GM12801 (cell line): Measurements from ENCODE around the gene GNG10.

Experiments used
- TF ChIP-seq, protein P1 (sequence below): IDR thresholded peaks from one replicate; pipeline ENCODE4 v1.5.1; 2011; ENCODE audit warnings: control low read depth; ENCODE audit not compliant: insufficient read length; ENCODE audit errors: extremely low read depth

GNG10 gene

DNA sequence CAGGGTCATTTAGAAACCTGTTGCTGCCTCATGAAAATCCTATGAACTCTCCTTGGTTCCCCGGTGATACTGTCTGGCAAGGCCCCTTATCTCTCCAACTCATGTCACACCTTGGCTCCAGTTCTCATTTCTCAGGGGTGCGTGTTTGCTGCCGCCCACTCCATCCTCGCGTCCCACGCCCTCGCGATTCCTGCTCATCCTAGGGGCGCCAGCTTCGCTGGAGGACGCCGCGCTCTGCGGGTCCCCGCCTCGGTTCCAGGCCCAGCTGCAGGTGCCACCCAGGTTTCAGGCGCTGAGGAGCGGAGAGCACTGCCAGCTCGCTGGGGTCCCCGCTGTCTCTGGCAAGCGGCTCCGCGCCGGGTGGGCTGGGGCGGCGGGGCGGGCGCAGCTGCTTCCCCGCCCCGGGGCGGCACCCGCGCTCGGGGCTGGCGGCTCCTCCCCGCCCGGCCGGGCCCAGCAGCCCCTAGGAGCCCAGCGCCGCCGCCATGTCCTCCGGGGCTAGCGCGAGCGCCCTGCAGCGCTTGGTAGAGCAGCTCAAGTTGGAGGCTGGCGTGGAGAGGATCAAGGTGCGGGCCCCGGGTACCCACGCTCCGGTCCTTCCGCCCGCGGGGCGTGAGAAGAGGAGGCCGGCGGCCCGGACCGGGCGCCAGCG, at the start of gene GNG10:
Gene GNG10, plus strand, starts transcription at position 456 of the 652 bp plus-strand sequence. Its CDS starts 30 bp downstream, at position 486.
- TF ChIP-seq, protein P1, sequence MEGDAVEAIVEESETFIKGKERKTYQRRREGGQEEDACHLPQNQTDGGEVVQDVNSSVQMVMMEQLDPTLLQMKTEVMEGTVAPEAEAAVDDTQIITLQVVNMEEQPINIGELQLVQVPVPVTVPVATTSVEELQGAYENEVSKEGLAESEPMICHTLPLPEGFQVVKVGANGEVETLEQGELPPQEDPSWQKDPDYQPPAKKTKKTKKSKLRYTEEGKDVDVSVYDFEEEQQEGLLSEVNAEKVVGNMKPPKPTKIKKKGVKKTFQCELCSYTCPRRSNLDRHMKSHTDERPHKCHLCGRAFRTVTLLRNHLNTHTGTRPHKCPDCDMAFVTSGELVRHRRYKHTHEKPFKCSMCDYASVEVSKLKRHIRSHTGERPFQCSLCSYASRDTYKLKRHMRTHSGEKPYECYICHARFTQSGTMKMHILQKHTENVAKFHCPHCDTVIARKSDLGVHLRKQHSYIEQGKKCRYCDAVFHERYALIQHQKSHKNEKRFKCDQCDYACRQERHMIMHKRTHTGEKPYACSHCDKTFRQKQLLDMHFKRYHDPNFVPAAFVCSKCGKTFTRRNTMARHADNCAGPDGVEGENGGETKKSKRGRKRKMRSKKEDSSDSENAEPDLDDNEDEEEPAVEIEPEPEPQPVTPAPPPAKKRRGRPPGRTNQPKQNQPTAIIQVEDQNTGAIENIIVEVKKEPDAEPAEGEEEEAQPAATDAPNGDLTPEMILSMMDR, result no peak

DNA sequence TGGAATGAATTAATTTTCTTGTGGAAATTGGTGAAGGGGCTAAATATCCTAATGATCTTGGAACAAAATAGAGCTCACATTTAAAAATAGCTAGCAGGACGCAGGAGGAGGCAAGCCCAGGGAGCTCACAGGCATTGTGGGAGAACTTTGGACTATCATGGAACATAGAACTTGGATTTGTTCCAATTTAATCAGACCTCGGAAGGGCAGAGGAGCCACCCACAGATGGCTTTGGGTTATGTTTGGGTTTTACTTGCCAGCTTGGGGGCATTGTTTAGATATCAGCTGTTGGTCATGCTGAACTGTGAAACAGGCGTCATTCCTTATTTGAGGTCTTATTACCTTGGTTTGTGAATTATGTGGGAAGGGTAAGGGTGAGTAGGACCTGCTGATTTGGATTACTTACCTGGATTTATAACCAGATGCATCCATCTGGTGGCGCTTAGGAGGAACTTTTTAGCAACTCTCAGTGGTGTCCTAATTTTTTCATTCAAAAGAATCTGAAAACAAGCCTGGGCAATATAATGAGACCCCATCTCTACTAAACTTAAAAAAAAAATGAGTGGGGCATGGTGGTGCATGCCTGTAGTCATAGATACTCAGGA, 47.9 kb upstream of the GNG10 start:
- TF ChIP-seq, protein P1, result no peak

DNA sequence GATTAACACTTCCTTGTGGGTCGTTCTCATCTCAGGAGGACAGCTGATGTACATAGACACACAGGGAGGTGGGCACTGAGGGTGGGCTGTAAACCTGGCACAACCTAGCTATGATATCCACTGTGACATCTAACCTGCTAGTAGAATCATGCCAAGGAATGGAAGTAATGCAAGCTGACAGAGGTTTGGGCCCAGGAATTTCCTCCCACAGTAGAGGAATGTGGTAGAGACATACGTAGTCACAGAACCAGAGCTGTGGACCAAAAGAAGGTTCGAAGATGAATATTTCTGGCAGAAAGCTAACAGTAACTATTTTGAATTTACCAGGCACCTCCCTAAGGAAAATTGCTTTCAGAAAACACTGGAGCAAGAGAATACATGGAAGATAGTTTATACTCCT, 45.5 kb upstream of the GNG10 start:
- TF ChIP-seq, protein P1, result no peak

DNA sequence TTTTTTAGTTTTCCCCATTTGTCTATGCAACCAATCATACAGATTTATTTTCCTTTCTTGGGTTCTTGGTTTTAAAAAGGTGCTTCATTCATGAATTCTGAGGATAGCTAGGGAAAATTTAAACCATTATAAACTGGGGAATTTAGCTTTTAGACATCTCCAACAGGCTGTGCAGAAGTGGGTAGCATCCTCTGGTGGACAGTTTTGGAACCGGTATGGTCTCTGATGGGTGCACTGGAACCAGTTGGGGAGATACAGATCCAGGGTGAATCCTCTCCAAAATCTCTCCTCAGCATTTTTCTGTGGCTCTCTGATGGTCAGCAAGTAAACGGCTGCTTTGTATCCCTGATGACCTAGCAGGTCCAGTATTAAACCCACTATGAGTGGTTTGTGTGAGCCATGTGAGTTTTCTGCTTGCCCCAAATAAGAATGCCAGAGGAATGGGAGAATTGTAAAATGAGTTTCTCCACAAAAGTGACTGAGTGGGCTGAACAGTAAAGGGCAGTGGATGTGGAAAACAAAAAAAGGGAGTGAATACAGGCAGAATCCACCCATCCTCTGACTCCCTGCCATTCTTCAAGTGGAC, 39.4 kb upstream of the GNG10 start:
- TF ChIP-seq, protein P1, result no peak

DNA sequence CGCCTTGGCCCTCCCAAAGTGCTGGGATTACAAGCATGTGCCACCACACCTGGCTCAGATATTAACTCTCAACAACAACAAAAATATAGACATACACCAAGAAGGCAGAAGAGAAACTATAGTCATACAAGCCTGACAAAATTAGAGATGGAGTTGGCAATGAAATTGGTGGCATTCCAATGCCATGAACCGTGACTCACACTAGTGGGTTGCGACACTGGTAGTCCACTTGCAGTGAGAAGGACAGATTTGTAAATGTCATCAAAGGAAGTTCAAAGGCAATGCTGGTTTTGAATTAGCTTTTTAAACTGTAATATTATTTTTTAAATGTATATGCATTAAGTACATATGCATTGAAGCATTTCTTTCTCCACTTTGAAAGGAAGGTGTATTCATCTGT, 38.8 kb upstream of the GNG10 start:
- TF ChIP-seq, protein P1, result no peak

DNA sequence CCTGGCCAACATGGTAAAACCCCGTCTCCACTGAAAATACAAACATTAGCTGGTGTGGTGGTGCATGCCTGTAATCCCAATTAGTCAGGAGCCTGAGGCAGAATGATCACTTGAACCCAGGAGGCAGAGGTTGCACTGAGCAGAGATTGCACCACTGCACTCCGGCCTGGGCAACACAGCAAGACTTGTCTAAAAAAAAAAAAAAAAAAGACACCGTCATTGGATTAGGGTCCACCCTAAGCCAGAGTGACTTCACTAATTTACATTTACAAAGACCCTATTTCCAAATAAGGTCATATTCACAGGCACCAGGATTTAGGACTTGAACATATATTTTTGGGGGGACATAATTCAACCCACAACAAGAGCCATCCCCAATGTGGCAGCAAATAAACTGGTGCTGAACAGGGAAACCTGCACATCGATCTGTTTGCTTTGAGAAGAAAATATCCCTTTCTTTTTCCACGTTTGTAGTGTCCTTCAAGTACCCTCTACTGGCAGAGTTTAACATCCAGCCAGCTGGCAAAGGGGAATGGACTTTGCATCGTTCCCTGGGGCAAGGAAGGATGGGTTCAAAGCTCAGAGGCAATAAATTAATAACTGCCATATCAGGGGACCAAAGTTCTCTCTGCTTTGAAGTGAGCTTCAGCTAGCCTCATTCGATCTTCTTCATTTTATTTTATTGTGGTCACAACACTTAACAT, 34.0 kb upstream of the GNG10 start:
- TF ChIP-seq, protein P1, result no peak

DNA sequence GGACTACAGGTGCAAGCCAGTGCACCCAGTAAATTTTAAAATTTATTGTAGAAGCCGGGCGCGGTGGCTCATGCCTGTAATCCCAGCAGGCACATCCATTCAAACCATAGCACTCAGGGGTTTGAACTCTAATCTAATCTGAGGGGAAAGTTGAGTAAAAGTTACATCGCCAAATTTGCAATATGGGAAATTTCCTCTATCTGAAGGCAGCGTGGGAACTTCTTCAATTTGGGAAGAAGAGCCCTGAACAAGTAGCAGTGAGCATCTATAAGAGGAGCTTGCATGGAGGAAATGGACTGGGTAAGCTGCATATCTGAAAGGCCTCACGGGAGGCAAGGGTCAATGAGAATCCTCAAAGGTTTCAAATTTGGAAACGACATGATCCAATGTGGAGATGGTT, 33.0 kb upstream of the GNG10 start:
- TF ChIP-seq, protein P1, result no peak
